OCI-LY7 (cell line): ENCODE results near the gene KCNQ2.

ENCODE experiments used
- EZH2phosphoT487 ChIP-seq: fragments of 200-600 bp; sonication (generic); IDR thresholded peaks from 2 replicates; pipeline ENCODE4 v1.6.1; 2018; ENCODE audit warnings: low read depth, borderline replicate concordance, mild to moderate bottlenecking, mixed run types, antibody characterized with exemption, low read length, moderate library complexity, mixed read lengths
- TF ChIP-seq, protein P1 (sequence below): fragments of 200-600 bp; sonication (generic); conservative IDR thresholded peaks from 2 replicates; pipeline ENCODE4 v1.5.1; 2014; ENCODE audit warnings: mild to moderate bottlenecking, antibody characterized with exemption, low read length, moderate library complexity, mixed read lengths

DNA sequence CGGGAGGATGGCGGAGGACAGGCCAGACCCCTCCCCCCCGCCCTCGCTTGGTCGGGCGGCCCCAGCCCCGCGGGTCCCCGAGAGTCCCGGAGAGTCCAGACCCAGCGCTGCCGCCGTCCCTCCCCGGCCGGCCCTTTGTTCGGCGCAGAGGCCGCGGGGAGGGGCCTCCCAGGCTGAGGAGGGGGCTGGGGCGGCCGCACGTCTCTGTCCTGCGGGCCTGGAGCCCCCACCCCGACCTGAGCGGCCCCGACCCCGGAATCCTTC, 806 bp downstream of the KCNQ2 start:
- TF ChIP-seq, protein P1, sequence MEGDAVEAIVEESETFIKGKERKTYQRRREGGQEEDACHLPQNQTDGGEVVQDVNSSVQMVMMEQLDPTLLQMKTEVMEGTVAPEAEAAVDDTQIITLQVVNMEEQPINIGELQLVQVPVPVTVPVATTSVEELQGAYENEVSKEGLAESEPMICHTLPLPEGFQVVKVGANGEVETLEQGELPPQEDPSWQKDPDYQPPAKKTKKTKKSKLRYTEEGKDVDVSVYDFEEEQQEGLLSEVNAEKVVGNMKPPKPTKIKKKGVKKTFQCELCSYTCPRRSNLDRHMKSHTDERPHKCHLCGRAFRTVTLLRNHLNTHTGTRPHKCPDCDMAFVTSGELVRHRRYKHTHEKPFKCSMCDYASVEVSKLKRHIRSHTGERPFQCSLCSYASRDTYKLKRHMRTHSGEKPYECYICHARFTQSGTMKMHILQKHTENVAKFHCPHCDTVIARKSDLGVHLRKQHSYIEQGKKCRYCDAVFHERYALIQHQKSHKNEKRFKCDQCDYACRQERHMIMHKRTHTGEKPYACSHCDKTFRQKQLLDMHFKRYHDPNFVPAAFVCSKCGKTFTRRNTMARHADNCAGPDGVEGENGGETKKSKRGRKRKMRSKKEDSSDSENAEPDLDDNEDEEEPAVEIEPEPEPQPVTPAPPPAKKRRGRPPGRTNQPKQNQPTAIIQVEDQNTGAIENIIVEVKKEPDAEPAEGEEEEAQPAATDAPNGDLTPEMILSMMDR = no peak
- no peak for TF ChIP-seq EZH2phosphoT487
